Right atrium auricular region (tissue), 2 donors: ENCODE results near the gene CFAP65. TPM values are rescaled to one million over a fixed set of nuclear protein-coding genes. Genes with fewer than 3 reads are reported as not detected.

ENCODE experiments used
- DNase-seq: peaks from one replicate; pipeline ENCODE4 v3.0.0-alpha.2; 2019; ENCODE audit warnings: low spot score
- H3K27ac ChIP-seq, 2 donors: fragments of 200-600 bp; sonication (generic); 1 replicate in 1 of 2; 2 replicates in 1 of 2; pipeline ENCODE4 v1.5.1; 2016 to 2019
- H3K27me3 ChIP-seq, 2 donors: fragments of 200-600 bp; sonication (generic); one replicate each; pipeline versions ENCODE4 v1.5.1 to v1.6.0; 2017 to 2019
- H3K36me3 ChIP-seq: fragments of 200-600 bp; sonication (generic); one replicate; pipeline ENCODE4 v1.5.1; 2016
- H3K4me1 ChIP-seq, 2 donors: fragments of 200-600 bp; sonication (generic); one replicate each; pipeline versions ENCODE4 v1.5.1 to v1.6.0; 2017 to 2019
- H3K4me3 ChIP-seq, 2 donors: fragments of 200-600 bp; sonication (generic); 1 replicate in 1 of 2; 2 replicates in 1 of 2; pipeline ENCODE4 v1.5.1; 2017 to 2019; ENCODE audit warnings: mild to moderate bottlenecking in 1 of 2, moderate library complexity in 1 of 2
- H3K9me3 ChIP-seq, 2 donors: fragments of 200-600 bp; sonication (generic); one replicate each; pipeline ENCODE4 v1.5.1; 2019
- total RNA-seq, 2 donors: library from RNA; depleted of rRNA; stranded (reverse); fragments of >200 nt; gene quantifications; one replicate each; pipeline ENCODE4 v1.1.0, GENCODE V29; 2016
- TF ChIP-seq, protein P1 (sequence below), 2 donors: fragments of 200-600 bp; sonication (generic); IDR thresholded peaks; one replicate each; pipeline ENCODE4 v1.5.1; 2019; ENCODE audit warnings: antibody characterized with exemption in 2 of 2

The CFAP65 gene
- total RNA-seq, 2 donors from 2014 or later, result not detected

DNA sequence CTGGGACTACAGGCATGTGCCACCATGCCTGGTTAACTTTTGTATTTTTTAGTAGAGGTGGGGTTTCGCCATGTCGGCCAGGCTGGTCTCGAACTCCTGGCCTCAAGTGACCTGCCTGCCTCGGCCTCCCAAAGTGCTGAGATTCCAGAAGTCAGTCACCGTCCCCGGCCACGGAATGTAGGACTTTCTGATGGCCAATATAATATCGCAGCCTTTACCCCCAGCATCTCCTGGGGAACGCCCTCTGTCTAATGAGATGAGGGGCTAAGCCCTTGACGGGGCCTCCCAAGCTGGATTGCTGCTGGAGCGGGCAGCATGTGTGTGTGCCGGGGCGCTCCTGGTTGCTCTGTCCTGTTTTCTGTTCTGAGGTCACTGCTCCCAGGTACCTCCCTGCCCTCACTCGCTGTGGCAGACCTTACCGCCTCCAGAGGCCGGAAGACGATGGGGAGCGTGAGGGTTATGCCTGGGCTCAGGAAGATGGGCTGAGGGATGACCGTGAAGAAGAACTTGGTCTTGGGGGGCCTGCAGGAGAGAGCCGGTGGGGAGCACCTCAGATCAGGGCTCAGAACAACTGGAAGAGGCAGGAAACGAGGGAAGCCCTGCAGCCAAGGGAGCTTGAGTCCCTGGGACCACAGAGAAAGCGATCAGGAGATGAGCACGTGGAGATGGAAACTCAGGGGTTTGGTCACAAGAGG lies 9.1 kb downstream of the CFAP65 start:
- TF ChIP-seq, protein P1, sequence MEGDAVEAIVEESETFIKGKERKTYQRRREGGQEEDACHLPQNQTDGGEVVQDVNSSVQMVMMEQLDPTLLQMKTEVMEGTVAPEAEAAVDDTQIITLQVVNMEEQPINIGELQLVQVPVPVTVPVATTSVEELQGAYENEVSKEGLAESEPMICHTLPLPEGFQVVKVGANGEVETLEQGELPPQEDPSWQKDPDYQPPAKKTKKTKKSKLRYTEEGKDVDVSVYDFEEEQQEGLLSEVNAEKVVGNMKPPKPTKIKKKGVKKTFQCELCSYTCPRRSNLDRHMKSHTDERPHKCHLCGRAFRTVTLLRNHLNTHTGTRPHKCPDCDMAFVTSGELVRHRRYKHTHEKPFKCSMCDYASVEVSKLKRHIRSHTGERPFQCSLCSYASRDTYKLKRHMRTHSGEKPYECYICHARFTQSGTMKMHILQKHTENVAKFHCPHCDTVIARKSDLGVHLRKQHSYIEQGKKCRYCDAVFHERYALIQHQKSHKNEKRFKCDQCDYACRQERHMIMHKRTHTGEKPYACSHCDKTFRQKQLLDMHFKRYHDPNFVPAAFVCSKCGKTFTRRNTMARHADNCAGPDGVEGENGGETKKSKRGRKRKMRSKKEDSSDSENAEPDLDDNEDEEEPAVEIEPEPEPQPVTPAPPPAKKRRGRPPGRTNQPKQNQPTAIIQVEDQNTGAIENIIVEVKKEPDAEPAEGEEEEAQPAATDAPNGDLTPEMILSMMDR (IDR thresholded peaks at IDR 0.05), result no peak
- Histone ChIP-seq H3K9me3 (no peaks in the 10 kb centered on the region), H3K4me1 (no peaks in the 10 kb centered on the region), H3K36me3 (no peaks in the 10 kb centered on the region), H3K27me3 (peaks cover 0 to 10% of the 10 kb centered on the region in 2 donors), H3K27ac (no peak overlapping the region), H3K4me3 (no peak overlapping the region)
- no peak for DNase-seq

GRCh38 chr2:219031005-219031738 lies 10.1 kb downstream of the CFAP65 start:
- DNase-seq, result no peak
- TF ChIP-seq, protein P1 (IDR thresholded peaks at IDR 0.05), result no peak
- Histone ChIP-seq H3K4me1 (no peaks in the 10 kb centered on the region), H3K36me3 (no peaks in the 10 kb centered on the region), H3K9me3 (no peaks in the 10 kb centered on the region), H3K27ac (no peak overlapping the region), H3K4me3 (no peak overlapping the region), H3K27me3 (peaks cover 0 to 10% of the 10 kb centered on the region in 2 donors)

DNA sequence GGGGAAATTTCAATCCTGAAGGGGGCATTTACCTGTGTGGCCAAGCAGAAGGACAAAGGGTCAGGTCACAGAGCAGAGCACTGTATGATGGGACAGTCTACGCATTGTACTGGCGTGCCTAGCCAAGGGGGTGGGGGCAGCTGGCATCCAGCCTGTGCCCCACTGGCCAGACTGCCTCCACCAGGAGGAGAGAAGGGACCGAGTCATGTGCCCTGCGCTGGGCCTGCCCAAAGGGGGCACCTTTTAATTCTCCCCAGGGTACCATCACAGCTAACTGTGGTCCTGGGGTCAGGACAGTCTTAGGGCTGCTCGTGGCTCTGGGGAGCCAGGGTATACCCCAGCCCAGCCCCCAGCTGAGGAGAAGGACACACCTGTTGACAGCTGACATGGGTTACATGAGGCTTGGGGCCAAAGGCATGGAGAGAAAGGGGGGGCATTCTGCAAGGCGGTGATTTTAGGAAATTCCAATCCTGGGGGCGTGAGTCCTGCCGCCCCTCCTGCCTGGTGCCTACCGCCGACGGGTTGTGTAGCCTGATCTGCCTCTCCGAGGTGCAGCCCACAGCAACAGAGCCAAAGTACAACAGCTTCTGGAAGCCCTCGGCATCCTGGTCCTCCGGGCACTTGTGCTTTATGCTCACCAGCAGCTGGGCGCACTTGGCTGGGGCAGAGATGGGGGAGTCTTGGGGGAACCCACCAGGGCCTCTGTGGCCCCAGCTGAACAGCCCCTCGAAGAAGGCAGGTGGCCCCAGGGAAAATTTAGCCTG lies 11.0 kb downstream of the CFAP65 start:
- no peak overlapping the region for H3K27ac ChIP-seq
- TF ChIP-seq, protein P1 (IDR thresholded peaks at IDR 0.05), result no peak
- DNase-seq, result no peak
- H3K4me3 ChIP-seq, result no peak overlapping the region
- no peaks in the 10 kb centered on the region for H3K4me1 ChIP-seq
- peaks cover 0 to 10% of the 10 kb centered on the region in 2 donors for H3K27me3 ChIP-seq
- H3K9me3 ChIP-seq, result no peaks in the 10 kb centered on the region
- no peaks in the 10 kb centered on the region for H3K36me3 ChIP-seq

DNA sequence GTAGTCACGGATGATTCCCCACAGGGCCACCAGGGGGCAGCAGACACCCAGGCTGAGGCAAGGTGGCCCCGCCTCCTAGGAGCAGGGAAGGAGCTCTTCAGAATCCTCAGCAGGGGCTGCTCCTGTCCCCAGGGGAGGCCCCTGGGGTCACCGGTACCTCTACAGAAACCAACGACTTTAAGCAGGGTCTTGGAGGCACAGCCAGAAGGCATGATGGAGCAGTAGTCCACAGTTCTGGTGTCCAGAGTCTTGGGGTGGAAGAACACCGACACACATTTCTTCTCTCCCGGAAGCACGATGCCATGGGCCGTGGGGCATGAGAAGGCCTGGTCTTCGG lies 11.5 kb downstream of the CFAP65 start:
- peak; percentile 75 for DNase-seq
- Histone ChIP-seq H3K4me3 (no peak overlapping the region), H3K27me3 (peaks cover 0 to 10% of the 10 kb centered on the region in 2 donors), H3K36me3 (no peaks in the 10 kb centered on the region), H3K9me3 (no peaks in the 10 kb centered on the region), H3K27ac (no peak overlapping the region), H3K4me1 (no peaks in the 10 kb centered on the region)
- TF ChIP-seq, protein P1 (IDR thresholded peaks at IDR 0.05), result peak; percentile 85 to 96

DNA sequence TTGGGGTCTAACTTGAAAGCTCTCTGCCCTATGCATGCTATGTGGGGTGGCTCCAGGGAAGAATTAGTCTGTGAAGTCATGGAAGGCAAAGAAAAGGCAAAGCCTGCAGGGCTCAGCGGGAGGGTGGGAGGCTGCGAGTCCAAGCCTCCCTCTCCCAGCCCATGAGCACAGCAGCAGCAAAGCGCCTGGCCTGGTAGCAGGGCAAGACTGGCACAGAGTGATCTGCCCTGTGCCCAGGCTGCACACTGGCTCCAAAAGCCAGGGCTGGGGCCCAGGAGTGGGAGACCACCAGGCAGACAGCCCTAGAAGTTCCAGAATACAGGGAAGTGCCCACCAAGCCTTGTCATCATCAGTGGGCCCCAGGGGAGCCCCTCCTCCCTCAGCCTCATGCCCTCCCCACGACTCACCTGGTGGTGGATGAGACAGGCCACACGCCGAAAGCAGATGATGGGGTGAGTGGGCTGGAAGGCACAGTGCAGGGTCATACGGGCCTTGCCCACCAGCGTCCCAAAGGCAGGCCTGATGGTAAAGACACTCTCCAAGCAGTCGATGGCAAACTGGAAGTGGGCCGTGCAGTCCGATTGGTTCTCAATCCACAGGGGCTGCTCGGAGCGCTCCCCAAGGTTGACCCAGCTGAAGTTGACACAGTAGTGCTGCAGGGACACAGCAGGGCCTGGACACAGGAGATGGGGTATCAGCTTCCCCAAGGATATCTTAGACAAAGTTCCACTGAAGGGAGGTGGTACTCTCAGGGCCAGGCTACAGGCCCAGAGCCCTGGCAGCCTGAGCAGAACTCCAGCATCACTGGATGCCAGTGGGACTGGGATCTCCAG lies 12.1 kb downstream of the CFAP65 start:
- TF ChIP-seq, protein P1 (IDR thresholded peaks at IDR 0.05), result no peak
- DNase-seq, result no peak
- Histone ChIP-seq H3K4me1 (no peaks in the 10 kb centered on the region), H3K9me3 (no peaks in the 10 kb centered on the region), H3K27ac (no peak overlapping the region), H3K27me3 (peaks cover 0 to 10% of the 10 kb centered on the region in 2 donors), H3K36me3 (no peaks in the 10 kb centered on the region), H3K4me3 (no peak overlapping the region)
